ENCODE results near the gene USP25.

DNA sequence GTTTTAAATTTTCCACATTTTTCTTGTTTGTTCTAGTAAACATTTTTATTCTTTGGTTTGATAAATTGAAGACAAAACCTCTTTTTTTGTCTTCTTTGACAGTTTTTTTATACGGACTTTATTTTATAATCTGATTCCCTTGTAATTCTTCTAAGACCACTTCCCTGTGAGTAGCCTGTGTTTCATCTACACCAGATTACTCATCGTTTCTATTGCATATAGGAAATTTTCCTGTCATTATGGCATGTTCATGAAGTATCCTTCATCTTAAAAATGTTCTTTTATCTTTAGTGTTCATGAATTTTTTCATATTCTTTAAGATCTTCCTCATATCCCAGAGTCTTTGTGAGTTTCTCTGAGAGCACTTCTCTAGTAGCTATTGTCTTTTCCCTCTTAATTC, 109.8 kb downstream of the USP25 start:
- TF ChIP-seq ZNF384 (IDR thresholded peaks at IDR 0.05) = no peak
- TF ChIP-seq ELF4 (IDR thresholded peaks at IDR 0.05) = no peak
- TF ChIP-seq FOXM1 (IDR thresholded peaks at IDR 0.05; ENCODE audit: borderline replicate concordance) = no peak
- no peak for TF ChIP-seq BHLHE40 (IDR thresholded peaks at IDR 0.05; ENCODE audit: borderline replicate concordance)
- TF ChIP-seq SUZ12 (IDR thresholded peaks at IDR 0.05) = no peak
- no peak for TF ChIP-seq ARNT (IDR thresholded peaks at IDR 0.05)
- no peak for TF ChIP-seq SP1 (IDR thresholded peaks at IDR 0.05)
- no peak for TF ChIP-seq FOXA1 (IDR thresholded peaks at IDR 0.05)
- TF ChIP-seq FOXK2 (IDR thresholded peaks at IDR 0.05) = no peak
- no peak for TF ChIP-seq HDGF (IDR thresholded peaks at IDR 0.05; ENCODE audit: borderline replicate concordance)
- no peak for TF ChIP-seq CTBP1 (IDR thresholded peaks at IDR 0.05; ENCODE audit: borderline replicate concordance)

Measured in HEK293T (cell line).